ENCODE measurements around the gene TTN. TPM values are rescaled to one million over a fixed set of nuclear protein-coding genes. Genes with fewer than 3 reads are reported as not detected.

Gene TTN
- total and polyA plus RNA-seq, 2 donors (not counting 1 experiment from before 2014, with no cell fraction given) = 1.7 to 46.4 TPM

DNA sequence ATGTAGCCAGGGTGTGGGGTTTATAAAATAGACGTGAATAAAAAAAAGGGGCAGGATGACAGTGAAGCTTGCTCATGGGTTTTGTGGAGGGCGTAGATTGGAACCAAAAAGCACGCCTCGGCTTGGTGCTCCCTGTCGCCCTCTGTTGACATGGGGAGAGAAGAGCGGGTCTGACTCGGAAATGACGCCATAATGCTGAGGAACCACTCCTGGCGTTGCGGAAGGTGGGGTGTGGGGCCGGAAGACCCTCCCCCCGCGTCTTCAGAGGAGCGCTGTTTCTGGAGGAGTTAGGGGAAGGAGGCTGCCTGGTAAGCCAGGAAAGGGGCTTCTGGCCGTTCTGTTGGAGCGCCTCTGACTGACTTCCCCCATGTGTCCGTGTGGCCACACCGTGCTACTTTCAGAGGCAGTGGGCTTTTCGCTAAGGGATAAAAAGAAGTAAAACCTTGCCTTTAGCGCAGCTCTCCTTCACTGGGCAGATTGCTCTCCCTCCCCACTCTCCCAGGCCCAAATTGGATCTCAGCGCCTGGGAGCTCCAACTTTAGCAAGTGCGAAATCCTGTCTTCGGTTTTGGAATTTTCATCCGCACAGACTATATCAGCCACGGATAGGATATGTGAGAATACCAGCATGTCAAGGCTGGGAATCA lies 284.1 kb downstream of the TTN start:
- Histone ChIP-seq H3K9ac (ENCODE audit: low read length) (peak overlapping the region; percentile 85), H3K27ac (ENCODE audit: low read length in 2 of 2) (peak overlapping the region; percentile 4 to 78), H3K4me2 (replicated peaks; ENCODE audit: low read depth, low read length, poor library complexity, severe bottlenecking) (peak overlapping the region; percentile 84), H3K79me2 (ENCODE audit: control insufficient read depth, insufficient read depth, low read length) (peaks cover 31% of the 10 kb centered on the region), H3K27me3 (replicated peaks in 1 of 4; ENCODE audit: control extremely low read depth in 1 of 4, control insufficient read depth in 3 of 4, insufficient read depth in 4 of 4, low read length in 3 of 4) (no peaks in the 10 kb centered on the region), H3K4me1 (ENCODE audit: control insufficient read depth in 2 of 2, insufficient read depth in 2 of 2, low read length in 2 of 2) (peaks cover 11 to 12% of the 10 kb centered on the region in 2 donors), H3K4me3 (ENCODE audit: control extremely low read depth in 1 of 5, extremely low read depth in 1 of 5, insufficient read depth in 1 of 5, low read depth in 2 of 5, low read length in 4 of 5) (peak overlapping the region; percentile 50 to 93 (median 90)), H3K9me3 (ENCODE audit: control extremely low read depth in 1 of 3, control insufficient read depth in 2 of 3, insufficient read depth in 1 of 3, low read length in 2 of 3) (peaks cover 0 to 9% (median 0%) of the 10 kb centered on the region in 3 donors), H2AFZ (ENCODE audit: insufficient read depth, low read depth, low read length, poor library complexity, severe bottlenecking) (peak overlapping the region; percentile 81), H3K36me3 (replicated peaks in 1 of 2; ENCODE audit: control extremely low read depth in 1 of 2, control insufficient read depth in 1 of 2, extremely low read depth in 1 of 2, insufficient read depth in 2 of 2, low read length in 1 of 2) (peaks cover 2 to 3% of the 10 kb centered on the region in 2 experiments), H4K20me1 (ENCODE audit: control insufficient read depth, insufficient read depth, low read length, poor library complexity, severe bottlenecking) (no peaks in the 10 kb centered on the region)
- Mint-ChIP-seq H3K4me3 (peak overlapping the region; percentile 95), H3K27ac (peak overlapping the region; percentile 88), H3K4me1 (peaks cover 31% of the 10 kb centered on the region), H3K27me3 (no peaks in the 10 kb centered on the region), H3K9me3 (ENCODE audit: insufficient read depth) (peaks cover 5% of the 10 kb centered on the region)
- intact Hi-C loops (cut with micrococcal nuclease) = loop anchor here (1.0 kb wide), 2 partner anchors 44 to 72 kb away; partner anchors contain the start of genes PJVK and PRKRA
- ChIA-PET POLR2A (interaction anchor here (1.4 kb wide), 2 partner anchors 8 to 72 kb away, joined by 3 to 4 read pairs; partner anchors contain the start of genes PJVK and PRKRA), CTCF (interaction anchor here (0.7 to 1.4 kb wide), 5 partner anchors 9 to 110 kb away, joined by 3 to 5 read pairs (median 3); no protein-coding TSS in a partner anchor)
- DNase-seq (peak; percentile 88), ATAC-seq (ENCODE audit: low read depth) (peak; percentile 98)
- no peak for TF ChIP-seq EZH2 (IDR thresholded peaks at IDR 0.05; ENCODE audit: borderline replicate concordance, insufficient read depth, low read depth, low read length, poor library complexity, severe bottlenecking)
- TF ChIP-seq, protein P1, sequence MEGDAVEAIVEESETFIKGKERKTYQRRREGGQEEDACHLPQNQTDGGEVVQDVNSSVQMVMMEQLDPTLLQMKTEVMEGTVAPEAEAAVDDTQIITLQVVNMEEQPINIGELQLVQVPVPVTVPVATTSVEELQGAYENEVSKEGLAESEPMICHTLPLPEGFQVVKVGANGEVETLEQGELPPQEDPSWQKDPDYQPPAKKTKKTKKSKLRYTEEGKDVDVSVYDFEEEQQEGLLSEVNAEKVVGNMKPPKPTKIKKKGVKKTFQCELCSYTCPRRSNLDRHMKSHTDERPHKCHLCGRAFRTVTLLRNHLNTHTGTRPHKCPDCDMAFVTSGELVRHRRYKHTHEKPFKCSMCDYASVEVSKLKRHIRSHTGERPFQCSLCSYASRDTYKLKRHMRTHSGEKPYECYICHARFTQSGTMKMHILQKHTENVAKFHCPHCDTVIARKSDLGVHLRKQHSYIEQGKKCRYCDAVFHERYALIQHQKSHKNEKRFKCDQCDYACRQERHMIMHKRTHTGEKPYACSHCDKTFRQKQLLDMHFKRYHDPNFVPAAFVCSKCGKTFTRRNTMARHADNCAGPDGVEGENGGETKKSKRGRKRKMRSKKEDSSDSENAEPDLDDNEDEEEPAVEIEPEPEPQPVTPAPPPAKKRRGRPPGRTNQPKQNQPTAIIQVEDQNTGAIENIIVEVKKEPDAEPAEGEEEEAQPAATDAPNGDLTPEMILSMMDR (IDR thresholded peaks at IDR 0.05) = peak; percentile 77
- 33% methylated on average over 18 of the region's 25 CpGs for WGBS (ENCODE audit: insufficient coverage)

Measured in B cell (primary cell).